Ovary (tissue), 9 donors: ENCODE results near the gene ALK. TPM values are rescaled to one million over a fixed set of nuclear protein-coding genes. Genes with fewer than 3 reads are reported as not detected.

Experiments
- DNase-seq, 5 donors: peaks; one replicate each; pipeline ENCODE4 v3.0.0-alpha.2; 2019 to 2020
- H3K27ac ChIP-seq, 2 donors: fragments of 200-600 bp; one replicate each; pipeline versions ENCODE4 v1.5.1 to v1.8.0; 2019 to 2022
- H3K27me3 ChIP-seq: fragments of 200-600 bp; one replicate; pipeline ENCODE4 v1.8.0; 2022
- H3K36me3 ChIP-seq: fragments of 200-600 bp; sonication (generic); one replicate; pipeline ENCODE4 v1.5.1; 2019
- H3K4me1 ChIP-seq: one replicate; pipeline ENCODE4 v1.8.1; 2013; ENCODE audit warnings: mild to moderate bottlenecking, moderate library complexity; ENCODE audit not compliant: insufficient read depth
- H3K4me3 ChIP-seq: fragments of 200-600 bp; sonication (generic); one replicate; pipeline ENCODE4 v1.5.1; 2017
- H3K9me3 ChIP-seq, 2 donors: fragments of 200-600 bp in 1 of 2; sonication (generic) in 1 of 2; one replicate each; pipeline versions ENCODE4 v1.5.1 to v1.8.1; 2013 to 2019; ENCODE audit warnings: mild to moderate bottlenecking in 1 of 2, moderate library complexity in 1 of 2
- EP300 ChIP-seq: sonication (generic); formaldehyde crosslinking; IDR thresholded peaks from one replicate; pipeline ENCODE4 v1.6.1; 2017; ENCODE audit warnings: antibody characterized with exemption
- POLR2A ChIP-seq: fragments of 450-650 bp; IDR thresholded peaks from one replicate; pipeline ENCODE4 v1.6.1; 2017; ENCODE audit warnings: antibody characterized with exemption, mild to moderate bottlenecking, moderate library complexity
- WGBS, 3 donors: extraction: QIAGEN DNeasy Blood & Tissue Kit in 1 of 3; methylation state at CpG; one replicate each; pipeline versions ENCODE4 v1.1.5 to v1.1.7; 2013 to 2017; 5-methylcytosine and 5-hydroxymethylcytosine counted together
- intact Hi-C, 4 donors: fragments of 100-400 bp; cut with DNase I; formaldehyde crosslinking; loops; one replicate each; pipeline versions ENCODE4 v1.11.0 to v1.15.1; 2022 to 2023
- polyA plus RNA-seq, 2 donors: library from polyadenylated mRNA; stranded (reverse); fragments of 200-250 nt in 1 of 2; fragments of 350-450 nt in 1 of 2; fragmentation: Illumina TruSeq in 1 of 2; extraction: RNeasy Lipid Tissue Mini Kit (QIAGEN cat#74804) in 1 of 2; gene quantifications; one replicate each; pipeline ENCODE4 v1.2.3, GENCODE V29; 2013 to 2014
- total RNA-seq, 7 donors: library from RNA; depleted of rRNA in 2 of 7; stranded (reverse); fragments of >200 nt in 2 of 7; fragmentation: NEBNext Ultra II Directional in 3 of 7; extraction: Animal tissue kit (Norgen Biotek cat#: 25700) in 3 of 7; gene quantifications; one replicate each; pipeline versions ENCODE4 v1.1.0 to v1.2.4, GENCODE V29; 2016 to 2023
- TF ChIP-seq, protein P1 (sequence below), 3 donors: fragments of 450-650 bp in 2 of 3; fragments of 200-600 bp in 1 of 3; IDR thresholded peaks; one replicate each; pipeline versions ENCODE4 v1.5.1 to v1.8.0; 2016 to 2022; ENCODE audit warnings: antibody characterized with exemption in 3 of 3, mild to moderate bottlenecking in 1 of 3
- donor health status: DM: no; HTN: no; CAD: no; lungs with moderate emphysema.
- donor health status: DM: no; HTN: no; CAD: no.
- donor health status: Bipolar disorder and iron deficiency.
- donor health status: DM: yes; HTN: yes; CAD: no.
- donor health status: DM: no; HTN: no; CAD: no.
- donor health status: DM: yes; HTN: yes; CAD: no.

Gene ALK
- total and polyA plus RNA-seq, 9 donors: 0.05 to 1.7 (median 0.23) TPM; not detected in 1

DNA sequence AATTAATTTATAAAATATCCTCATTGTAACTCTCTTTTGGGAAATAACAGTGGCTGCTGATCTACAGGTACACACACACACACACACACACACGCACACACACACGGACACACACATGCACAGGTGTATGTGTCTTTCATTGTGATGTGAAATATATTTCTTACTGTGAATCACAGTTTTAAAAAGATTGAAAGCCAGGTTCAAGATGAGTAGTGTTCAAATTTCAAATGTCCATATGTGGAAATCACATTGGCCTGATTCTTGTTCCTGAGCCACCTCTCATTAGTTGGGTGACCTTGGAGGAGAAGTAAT lies 372.4 kb downstream of the ALK start:
- intact Hi-C loops: no loop called here
- DNase-seq: no peak
- no peaks in the 10 kb centered on the region for H3K36me3 ChIP-seq
- H3K27ac ChIP-seq: no peak overlapping the region
- H3K27me3 ChIP-seq: no peaks in the 10 kb centered on the region
- no peaks in the 10 kb centered on the region for H3K4me1 ChIP-seq
- 63 to 87% (median 69%) methylated on average over 2 of the region's 2 CpGs for WGBS, 3 donors
- H3K9me3 ChIP-seq: peaks cover 0 to 3% of the 10 kb centered on the region in 2 donors
- H3K4me3 ChIP-seq: no peak overlapping the region
- TF ChIP-seq, protein P1, sequence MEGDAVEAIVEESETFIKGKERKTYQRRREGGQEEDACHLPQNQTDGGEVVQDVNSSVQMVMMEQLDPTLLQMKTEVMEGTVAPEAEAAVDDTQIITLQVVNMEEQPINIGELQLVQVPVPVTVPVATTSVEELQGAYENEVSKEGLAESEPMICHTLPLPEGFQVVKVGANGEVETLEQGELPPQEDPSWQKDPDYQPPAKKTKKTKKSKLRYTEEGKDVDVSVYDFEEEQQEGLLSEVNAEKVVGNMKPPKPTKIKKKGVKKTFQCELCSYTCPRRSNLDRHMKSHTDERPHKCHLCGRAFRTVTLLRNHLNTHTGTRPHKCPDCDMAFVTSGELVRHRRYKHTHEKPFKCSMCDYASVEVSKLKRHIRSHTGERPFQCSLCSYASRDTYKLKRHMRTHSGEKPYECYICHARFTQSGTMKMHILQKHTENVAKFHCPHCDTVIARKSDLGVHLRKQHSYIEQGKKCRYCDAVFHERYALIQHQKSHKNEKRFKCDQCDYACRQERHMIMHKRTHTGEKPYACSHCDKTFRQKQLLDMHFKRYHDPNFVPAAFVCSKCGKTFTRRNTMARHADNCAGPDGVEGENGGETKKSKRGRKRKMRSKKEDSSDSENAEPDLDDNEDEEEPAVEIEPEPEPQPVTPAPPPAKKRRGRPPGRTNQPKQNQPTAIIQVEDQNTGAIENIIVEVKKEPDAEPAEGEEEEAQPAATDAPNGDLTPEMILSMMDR (IDR thresholded peaks at IDR 0.05): no peak
- TF ChIP-seq EP300: no peak
- TF ChIP-seq POLR2A: no peak

DNA sequence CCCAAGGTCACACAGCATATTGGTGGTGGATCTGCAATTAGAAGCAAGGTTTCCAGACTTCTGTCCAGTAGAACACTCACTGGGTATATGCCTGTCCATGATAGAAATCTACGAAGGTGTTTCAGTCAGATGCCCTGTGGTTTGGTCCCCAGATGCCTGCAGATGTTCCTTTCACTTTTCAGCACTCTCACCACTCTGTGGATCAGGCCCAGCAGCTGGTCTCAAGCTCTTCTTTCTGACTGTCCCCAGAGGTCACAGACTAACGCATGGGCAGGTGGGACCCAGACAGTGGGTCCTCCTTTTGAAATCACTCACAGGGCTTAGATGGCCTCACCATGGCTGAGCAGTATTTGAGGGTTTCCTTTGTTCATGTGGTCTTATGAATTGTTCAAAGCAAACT lies 376.5 kb downstream of the ALK start:
- no peak for TF ChIP-seq EP300
- TF ChIP-seq, protein P1 (IDR thresholded peaks at IDR 0.05): no peak
- TF ChIP-seq POLR2A: no peak
- 71 to 88% (median 82%) methylated on average over 1 to 2 of the region's 2 CpGs for whole genome bisulfite sequencing, 3 donors
- H3K4me3 ChIP-seq: no peak overlapping the region
- H3K4me1 ChIP-seq: no peaks in the 10 kb centered on the region
- no peaks in the 10 kb centered on the region for H3K36me3 ChIP-seq
- H3K27ac ChIP-seq: no peak overlapping the region
- DNase-seq: no peak
- H3K27me3 ChIP-seq: no peaks in the 10 kb centered on the region
- intact Hi-C loops: no loop called here
- H3K9me3 ChIP-seq: no peaks in the 10 kb centered on the region

DNA sequence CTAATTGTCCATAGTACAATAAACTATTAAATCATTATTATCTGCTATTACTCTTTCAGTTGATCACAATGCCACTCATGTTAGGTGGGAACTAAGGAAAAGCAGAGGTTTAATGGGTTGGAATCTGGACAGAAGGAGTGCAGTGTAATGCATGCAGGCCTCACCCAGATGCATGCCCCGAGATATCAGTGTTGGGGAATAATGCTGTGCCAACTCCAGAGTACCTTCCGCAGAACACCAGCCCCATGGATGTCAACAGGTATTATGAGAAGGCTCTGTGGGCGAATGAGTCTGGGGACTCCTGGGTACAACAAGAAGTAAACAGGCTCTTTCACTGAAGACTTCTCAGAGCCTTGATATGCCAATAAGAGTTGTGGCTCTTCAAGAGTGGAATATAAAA lies 377.4 kb downstream of the ALK start:
- no peaks in the 10 kb centered on the region for H3K4me1 ChIP-seq
- no peak for DNase-seq
- intact Hi-C loops: no loop called here
- H3K27me3 ChIP-seq: no peaks in the 10 kb centered on the region
- no peaks in the 10 kb centered on the region for H3K36me3 ChIP-seq
- H3K4me3 ChIP-seq: no peak overlapping the region
- 82 to 96% (median 88%) methylated on average over 3 of the region's 3 CpGs for WGBS, 3 donors
- TF ChIP-seq, protein P1 (IDR thresholded peaks at IDR 0.05): no peak
- TF ChIP-seq POLR2A: no peak
- no peak for TF ChIP-seq EP300
- H3K9me3 ChIP-seq: no peaks in the 10 kb centered on the region
- no peak overlapping the region for H3K27ac ChIP-seq

DNA sequence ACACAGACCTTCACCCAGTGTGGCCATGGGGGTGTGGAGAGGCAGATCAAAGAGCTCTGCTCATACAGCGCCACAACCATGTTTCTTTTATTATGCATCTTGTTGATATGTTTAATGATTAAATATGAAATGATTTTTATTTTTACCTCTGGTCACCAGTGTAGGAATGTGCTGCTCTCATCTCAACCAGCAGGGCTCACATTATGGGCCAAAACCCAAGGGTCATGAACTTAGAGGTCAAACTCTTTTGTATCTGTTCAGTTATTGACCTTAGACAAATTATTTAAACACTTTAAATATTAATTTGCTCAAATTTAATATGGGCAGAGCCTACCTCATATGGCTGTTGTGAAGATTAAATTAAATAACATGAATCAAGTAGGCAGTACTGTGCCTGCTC lies 386.2 kb downstream of the ALK start:
- Histone ChIP-seq H3K4me3 (no peak overlapping the region), H3K4me1 (no peaks in the 10 kb centered on the region), H3K27me3 (no peaks in the 10 kb centered on the region), H3K9me3 (no peaks in the 10 kb centered on the region), H3K27ac (no peak overlapping the region), H3K36me3 (no peaks in the 10 kb centered on the region)
- TF ChIP-seq POLR2A (no peak), EP300 (no peak)
- TF ChIP-seq, protein P1 (IDR thresholded peaks at IDR 0.05): no peak
- intact Hi-C loops: no loop called here
- WGBS, 3 donors: 87 to 96% (median 96%) methylated on average over 1 of the region's 1 CpG
- DNase-seq: no peak

DNA sequence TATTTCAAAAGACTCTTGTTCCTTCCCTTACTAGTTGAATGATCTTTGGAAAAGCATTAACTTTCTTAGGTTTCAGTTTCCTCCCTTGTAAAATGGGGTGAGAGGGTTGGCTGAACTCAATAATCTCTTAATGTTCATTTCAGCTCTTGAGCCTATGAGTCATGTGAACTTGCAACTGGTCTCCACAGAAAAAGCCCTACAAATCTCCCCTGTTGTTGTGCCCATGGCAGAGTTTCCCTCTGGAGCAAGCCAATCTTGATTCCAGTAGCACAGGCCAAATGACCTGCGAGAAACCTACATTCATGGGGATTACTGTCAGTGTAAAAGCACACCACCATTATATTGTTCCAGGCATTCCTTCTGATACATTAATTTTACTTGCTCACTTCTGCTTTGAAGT lies 388.9 kb downstream of the ALK start:
- no peaks in the 10 kb centered on the region for H3K27me3 ChIP-seq
- no peaks in the 10 kb centered on the region for H3K36me3 ChIP-seq
- no peak for DNase-seq
- 33 to 38% (median 38%) methylated on average over 1 of the region's 1 CpG for WGBS, 3 donors
- H3K27ac ChIP-seq: no peak overlapping the region
- TF ChIP-seq EP300: no peak
- TF ChIP-seq POLR2A: no peak
- TF ChIP-seq, protein P1 (IDR thresholded peaks at IDR 0.05): no peak
- H3K9me3 ChIP-seq: no peaks in the 10 kb centered on the region
- H3K4me3 ChIP-seq: no peak overlapping the region
- intact Hi-C loops: no loop called here
- no peaks in the 10 kb centered on the region for H3K4me1 ChIP-seq
